OCI-LY7 (cell line): ENCODE data around the gene PCBP3. TPM values are rescaled to one million over a fixed set of nuclear protein-coding genes. Genes with fewer than 3 reads are reported as not detected.
"Not testable (repeated sequence)": the region's sequence is repeated elsewhere in the genome, so short reads cannot be mapped to it uniquely, and the experiment has no call there.

Source experiments
- BruUV-seq: library from RNA; stranded (reverse); fragments of 400-500 nt; replicated peaks from 2 replicates; lab custom pipeline; 2021; lab: Mats Ljungman, UMichigan
- CTCF ChIA-PET: fragments of 300-600 bp; sonication (Branson Sonifier 250); formaldehyde crosslinking; loops from one replicate; lab custom pipeline; 2022; ENCODE audit warnings: antibody characterized with exemption; ENCODE audit not compliant: unreplicated experiment; lab: Charles Lee
- POLR2A ChIA-PET: fragments of 300-600 bp; sonication (Branson Sonifier 250); formaldehyde crosslinking; loops from one replicate; lab custom pipeline; 2022; ENCODE audit warnings: antibody characterized with exemption; lab: Charles Lee
- DNase-seq: peaks from one replicate; pipeline ENCODE4 v3.0.0-alpha.2; 2015; ENCODE audit warnings: low spot score
- H2AFZ ChIP-seq: fragments of 200-600 bp; sonication (generic), shearing (Covaris generic); 2 replicates; pipeline ENCODE4 v1.6.1; 2014; ENCODE audit warnings: mild to moderate bottlenecking, antibody characterized with exemption, low read length, moderate library complexity
- H3K27ac ChIP-seq: fragments of 200-600 bp; sonication (generic); 2 replicates; pipeline ENCODE4 v1.5.1; 2014; ENCODE audit warnings: mixed run types, low read depth, mild to moderate bottlenecking, moderate library complexity, low read length, inconsistent platforms; ENCODE audit not compliant: poor library complexity, severe bottlenecking
- H3K36me3 ChIP-seq: fragments of 200-600 bp; sonication (generic); 2 replicates; pipeline ENCODE4 v1.6.1; 2014; ENCODE audit warnings: mild to moderate bottlenecking, antibody characterized with exemption, low read length, moderate library complexity, mixed read lengths; ENCODE audit not compliant: insufficient read depth
- H3K4me1 ChIP-seq: fragments of 200-600 bp; sonication (generic); 2 replicates; pipeline ENCODE4 v1.5.1; 2014; ENCODE audit warnings: mild to moderate bottlenecking, low read length; ENCODE audit not compliant: insufficient read depth, poor library complexity, severe bottlenecking
- H3K4me2 ChIP-seq: fragments of 200-600 bp; sonication (generic); 2 replicates; pipeline ENCODE4 v1.6.1; 2014; ENCODE audit warnings: mild to moderate bottlenecking, low read length
- H3K4me3 ChIP-seq: fragments of 200-600 bp; sonication (generic); 2 replicates; pipeline ENCODE4 v1.5.1; 2014; ENCODE audit warnings: mild to moderate bottlenecking, low read depth, low read length; ENCODE audit not compliant: poor library complexity, severe bottlenecking
- H3K79me2 ChIP-seq: fragments of 200-600 bp; sonication (generic); 2 replicates; pipeline ENCODE4 v1.6.1; 2016; ENCODE audit warnings: low read depth, mild to moderate bottlenecking, low read length, moderate library complexity, mixed read lengths; ENCODE audit not compliant: insufficient read depth
- H3K9me2 ChIP-seq: fragments of 200-600 bp; sonication (generic); 2 replicates; pipeline ENCODE4 v1.6.1; 2016; ENCODE audit warnings: mild to moderate bottlenecking, low read length, mixed read lengths; ENCODE audit not compliant: insufficient read depth
- H3K9me3 ChIP-seq: fragments of 200-600 bp; sonication (generic); 2 replicates; pipeline ENCODE4 v1.6.1; 2014; ENCODE audit warnings: mild to moderate bottlenecking, mixed run types, low read length, mixed read lengths
- H4K20me1 ChIP-seq: fragments of 200-600 bp; sonication (generic); 2 replicates; pipeline ENCODE4 v1.6.1; 2014; ENCODE audit warnings: mild to moderate bottlenecking, antibody characterized with exemption, low read length, moderate library complexity, mixed read lengths; ENCODE audit not compliant: insufficient read depth
- CTCF ChIP-seq: fragments of 200-600 bp; sonication (generic); conservative IDR thresholded peaks from 2 replicates; pipeline ENCODE4 v1.5.1; 2014; ENCODE audit warnings: mild to moderate bottlenecking, antibody characterized with exemption, low read length, moderate library complexity, mixed read lengths
- EZH2phosphoT487 ChIP-seq: fragments of 200-600 bp; sonication (generic); IDR thresholded peaks from 2 replicates; pipeline ENCODE4 v1.6.1; 2018; ENCODE audit warnings: low read depth, borderline replicate concordance, mild to moderate bottlenecking, mixed run types, antibody characterized with exemption, low read length, moderate library complexity, mixed read lengths
- intact Hi-C: fragments of 100-400 bp; cut with micrococcal nuclease; formaldehyde crosslinking; loops from one replicate; pipeline ENCODE4 v1.10.0; 2022; ENCODE audit not compliant: unreplicated experiment
- total RNA-seq, 2 experiments: library from RNA; depleted of rRNA in 1 of 2; stranded (reverse); fragments of >200 nt in 1 of 2; shearing (Covaris generic) in 1 of 2; gene quantifications; 2 replicates each; pipeline ENCODE4 v1.2.3, GENCODE V29; 2014 to 2022

The PCBP3 gene
- total RNA-seq, 2 experiments from 2014 or later, result 0.61 TPM; not detected in 1

- CTCF ChIA-PET, result no interaction called here
- H2AFZ ChIP-seq, result no peak overlapping the region
- peaks cover 2% of the 10 kb centered on the region for H3K4me1 ChIP-seq
- DNase-seq, result no peak
- H3K4me2 ChIP-seq, result no peak overlapping the region
- TF ChIP-seq CTCF (no peak), EZH2phosphoT487 (no peak)
- H3K36me3 ChIP-seq, result no peaks in the 10 kb centered on the region
- intact Hi-C loops, result no loop called here
- H3K9me2 ChIP-seq, result no peaks in the 10 kb centered on the region
- BruUV-seq, result no TSS peak
- no peaks in the 10 kb centered on the region for H3K79me2 ChIP-seq
- POLR2A ChIA-PET, result no interaction called here
- H3K4me3 ChIP-seq, result no peak overlapping the region
- no peaks in the 10 kb centered on the region for H4K20me1 ChIP-seq
- H3K27ac ChIP-seq, result no peak overlapping the region
- H3K9me3 ChIP-seq, result no peaks in the 10 kb centered on the region
Observed at GRCh38 chr21:45620201-45620923, 23.2 kb upstream of the PCBP3 start.

- H3K27ac ChIP-seq, H3K4me2 ChIP-seq, H3K9me3 ChIP-seq, H3K4me1 ChIP-seq, H2AFZ ChIP-seq, intact Hi-C loops, H3K9me2 ChIP-seq, H3K36me3 ChIP-seq, H3K4me3 ChIP-seq, POLR2A ChIA-PET, CTCF ChIA-PET, BruUV-seq, DNase-seq, H4K20me1 ChIP-seq, H3K79me2 ChIP-seq: not testable (repeated sequence)
Observed at GRCh38 chr21:45621435-45622331, 21.8 kb upstream of the PCBP3 start.

GRCh38 chr21:45622416-45623097 lies 21.0 kb upstream of the PCBP3 start:
- no TSS peak for BruUV-seq
- Histone ChIP-seq H3K4me1 (no peaks in the 10 kb centered on the region), H3K9me2 (no peaks in the 10 kb centered on the region), H3K79me2 (no peaks in the 10 kb centered on the region), H4K20me1 (no peaks in the 10 kb centered on the region), H3K4me2 (no peak overlapping the region), H3K9me3 (no peaks in the 10 kb centered on the region), H3K27ac (no peak overlapping the region), H2AFZ (no peak overlapping the region), H3K4me3 (no peak overlapping the region), H3K36me3 (no peaks in the 10 kb centered on the region)
- intact Hi-C loops, result no loop called here
- no peak for TF ChIP-seq EZH2phosphoT487
- TF ChIP-seq CTCF, result no peak
- no peak for DNase-seq
- POLR2A ChIA-PET, result no interaction called here
- CTCF ChIA-PET, result no interaction called here
